Activated CD4-positive, CD25-positive, alpha-beta regulatory T cell treated with anti-CD3 and anti-CD28 coated beads, Interleukin-2, amount 50 U/mL, for 72 hours (primary cell): ENCODE data around the gene NRCAM.

ENCODE experiments used
- DNase-seq: peaks from one replicate; pipeline ENCODE4 v3.0.0; 2021

Gene NRCAM

DNA sequence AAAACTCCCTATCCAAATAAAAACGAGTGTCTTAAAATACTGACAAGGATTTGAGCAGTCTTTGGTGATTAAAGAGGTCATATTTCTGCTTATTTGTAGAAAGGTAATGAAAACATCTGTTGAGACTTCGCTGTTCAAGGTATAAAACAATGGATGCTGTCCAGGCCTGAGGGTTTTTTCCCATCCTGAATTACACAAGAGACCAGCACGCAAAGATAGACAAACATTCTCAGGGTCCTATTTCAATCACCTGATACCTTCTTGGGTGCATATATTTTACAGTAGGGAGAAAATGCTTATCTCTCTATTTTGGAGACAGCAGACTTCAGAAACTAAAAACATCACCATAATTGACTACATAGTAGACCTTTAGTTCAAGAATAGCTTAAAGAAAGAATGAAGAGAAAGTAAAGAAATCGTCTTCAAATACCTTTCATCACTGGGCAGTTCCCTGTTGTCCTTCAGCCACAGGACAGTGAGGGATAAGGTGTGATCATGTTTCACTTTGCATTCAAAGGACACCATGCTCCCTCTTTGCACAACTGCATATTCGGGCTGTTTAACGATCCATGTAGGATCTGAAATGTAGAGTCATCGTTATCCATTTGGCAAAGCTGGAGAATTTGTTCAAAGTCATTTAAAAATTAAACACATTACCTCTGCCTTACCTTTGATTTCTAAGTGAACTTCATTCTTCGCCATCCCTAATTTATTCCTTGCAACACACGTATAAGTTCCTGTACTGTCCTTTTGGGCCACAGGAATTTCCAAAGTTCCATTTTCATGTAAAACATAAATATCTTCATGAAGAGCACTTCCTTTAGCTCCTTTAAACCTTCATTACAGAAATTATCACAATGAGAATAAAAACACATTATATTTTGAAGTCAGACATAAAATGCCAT is 262.4 kb downstream of the NRCAM start:
- no peak for DNase-seq

DNA sequence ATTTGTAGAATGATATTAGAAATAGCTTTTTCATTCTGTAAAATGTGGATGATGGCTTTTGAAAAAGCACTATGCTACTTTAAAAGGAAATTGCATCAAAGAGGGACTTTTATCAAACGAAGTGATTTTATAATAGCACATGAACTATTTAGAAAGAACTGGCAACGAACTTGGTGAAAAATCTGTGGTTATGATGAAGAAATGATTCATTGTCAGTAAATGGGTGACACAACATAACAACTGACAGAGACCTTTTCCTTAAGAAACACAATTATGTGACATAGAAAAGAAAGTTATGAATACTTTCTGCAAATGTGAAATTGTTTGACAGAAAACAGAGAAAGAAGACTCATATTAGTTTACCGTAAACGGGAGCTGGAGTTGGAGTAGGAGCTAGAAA is 265.3 kb downstream of the NRCAM start:
- no peak for DNase-seq

DNA sequence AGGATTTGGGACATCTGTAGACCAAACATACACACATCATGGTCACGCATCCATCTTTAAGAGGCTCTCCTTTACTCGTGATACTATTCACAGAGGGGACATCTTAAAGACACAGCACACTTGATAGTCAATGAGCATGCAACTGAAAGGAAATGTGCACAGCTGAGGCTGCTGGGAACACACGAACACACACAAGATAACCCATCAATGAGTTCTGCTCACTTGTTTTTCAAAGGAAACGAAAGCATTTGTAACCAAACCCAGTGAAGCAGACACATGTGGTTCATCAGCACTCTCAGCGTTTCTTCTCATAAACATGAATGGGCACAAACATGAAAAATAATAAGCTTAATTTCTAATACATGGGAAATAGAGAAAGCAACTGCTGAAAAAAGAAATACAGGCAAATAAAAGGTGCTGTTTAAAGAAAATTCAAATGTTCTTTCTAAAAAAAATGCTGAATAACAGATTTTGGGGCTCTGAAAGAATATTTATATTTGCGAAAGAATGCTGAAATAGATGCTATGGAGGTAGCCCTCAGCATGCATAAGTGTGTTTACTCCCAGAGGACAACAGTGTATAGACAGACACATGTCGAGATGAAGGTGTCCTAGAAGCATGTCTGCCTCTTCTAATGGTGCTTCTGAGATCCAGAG is 266.4 kb downstream of the NRCAM start:
- no peak for DNase-seq

DNA sequence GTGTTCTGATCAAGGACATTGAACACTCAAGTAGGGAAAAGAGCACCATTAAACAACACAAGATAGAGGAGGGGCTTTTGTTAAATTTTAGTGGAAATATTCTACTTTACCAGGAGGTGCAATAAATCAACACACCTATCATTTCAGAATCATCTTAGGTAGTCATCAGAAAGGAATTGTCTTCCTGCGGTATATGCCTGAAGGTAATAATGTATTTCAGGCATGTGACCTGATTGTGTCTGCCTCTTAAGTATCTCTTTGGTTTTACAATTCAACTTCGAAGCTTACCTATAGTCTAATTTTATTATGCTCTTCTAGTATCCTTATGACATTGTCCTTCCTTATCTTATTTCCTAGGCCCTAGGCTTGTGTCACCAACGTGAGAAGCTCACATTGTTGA is 267.5 kb downstream of the NRCAM start:
- no peak for DNase-seq

DNA sequence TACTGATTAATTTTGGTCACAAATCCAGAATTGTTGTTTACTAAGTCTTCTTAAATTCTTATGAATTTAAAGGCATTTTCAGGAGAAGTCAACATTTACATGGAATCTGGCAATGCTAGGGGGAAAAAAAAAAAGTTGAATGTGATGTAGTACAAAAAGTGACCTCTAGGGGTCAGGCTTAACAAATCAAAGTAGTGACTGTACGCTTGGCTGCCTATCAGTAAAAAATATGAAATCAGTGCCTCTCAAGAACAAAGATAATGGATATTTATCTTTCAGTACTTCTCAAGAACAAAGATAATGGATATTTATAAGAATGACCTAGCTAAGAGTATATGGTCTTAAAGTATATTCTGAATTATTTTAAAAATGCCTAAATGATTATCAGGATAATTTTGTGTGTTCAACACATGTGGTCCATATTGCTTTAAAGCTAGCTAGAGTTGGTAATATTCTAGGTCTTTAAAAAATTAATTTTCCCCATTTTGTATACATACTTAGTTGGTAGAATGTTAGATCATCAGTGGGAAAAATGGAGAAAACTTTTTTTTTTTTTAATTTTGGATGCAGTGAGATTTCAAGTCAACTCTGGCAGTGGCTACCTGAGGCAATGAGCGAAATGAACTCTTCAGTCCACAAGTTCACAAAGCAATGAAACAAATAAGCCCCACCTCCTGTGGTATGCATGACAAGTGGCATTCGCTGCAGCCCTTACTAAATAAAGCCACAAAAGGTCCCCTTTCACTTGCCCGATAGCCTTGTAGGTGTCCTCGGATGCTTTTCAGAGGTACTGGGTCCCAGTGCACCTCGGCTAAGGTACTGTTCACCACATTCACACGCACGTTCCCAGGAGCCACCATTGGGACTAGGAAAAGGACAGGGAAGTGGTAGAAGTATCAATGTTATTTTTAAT is 274.9 kb downstream of the NRCAM start:
- no peak for DNase-seq

DNA sequence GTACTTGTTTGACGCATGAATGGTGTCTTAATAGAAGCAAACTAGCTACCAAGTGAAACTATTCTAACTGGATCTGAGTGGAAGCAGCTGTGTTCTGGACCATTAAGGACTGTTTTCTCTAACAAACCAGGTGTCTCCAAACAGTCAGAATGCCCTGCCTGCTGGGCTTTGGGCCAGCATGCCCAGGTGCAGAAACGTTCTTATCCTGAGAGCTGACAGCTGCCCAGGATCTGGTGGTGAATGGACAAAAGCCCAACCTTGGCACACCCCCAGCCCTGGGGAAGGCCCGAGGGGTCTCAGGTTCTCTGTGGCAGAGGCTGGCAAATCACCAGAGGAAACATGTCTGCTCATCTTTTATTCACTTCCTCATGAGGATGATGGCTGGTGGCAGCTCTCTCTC is 277.8 kb downstream of the NRCAM start:
- no peak for DNase-seq

DNA sequence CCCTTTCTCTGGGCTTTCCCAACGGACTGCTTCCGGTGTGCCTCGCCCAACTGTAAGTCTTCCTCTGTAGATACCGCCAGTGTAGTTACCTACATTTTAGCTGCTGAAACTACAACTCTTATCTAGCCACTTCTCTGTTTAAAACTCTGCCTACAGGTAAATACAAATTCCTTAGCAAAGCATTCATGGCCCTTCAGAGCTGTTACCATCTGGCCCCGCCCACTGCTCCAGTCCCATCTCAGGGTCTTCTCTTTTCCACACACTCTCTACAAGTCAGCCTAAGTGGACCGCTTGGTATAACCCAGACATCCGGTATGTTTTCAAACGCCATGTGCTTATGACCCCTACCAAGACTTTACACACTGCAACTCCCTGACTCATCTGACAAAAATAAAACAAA is 285.1 kb downstream of the NRCAM start:
- DNase-seq = no peak

DNA sequence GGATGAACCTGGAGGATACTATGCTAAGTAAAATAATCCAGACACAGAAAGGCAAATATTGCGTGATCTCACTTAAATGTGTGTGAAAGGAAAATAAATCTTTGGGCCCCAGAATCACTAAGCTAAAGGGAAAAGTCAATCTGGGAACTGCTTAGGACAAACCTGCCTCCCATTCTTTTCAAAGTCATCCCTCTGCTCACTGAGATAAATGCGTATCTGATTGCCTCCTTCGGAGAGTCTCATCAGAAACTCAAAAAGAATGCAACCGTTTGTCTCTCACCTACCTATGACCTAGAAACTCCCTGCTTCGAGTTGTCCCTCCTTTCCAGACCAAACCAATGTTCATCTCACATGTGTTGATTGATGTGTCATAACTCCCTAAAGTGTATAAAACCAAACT is 286.0 kb downstream of the NRCAM start:
- DNase-seq = no peak

DNA sequence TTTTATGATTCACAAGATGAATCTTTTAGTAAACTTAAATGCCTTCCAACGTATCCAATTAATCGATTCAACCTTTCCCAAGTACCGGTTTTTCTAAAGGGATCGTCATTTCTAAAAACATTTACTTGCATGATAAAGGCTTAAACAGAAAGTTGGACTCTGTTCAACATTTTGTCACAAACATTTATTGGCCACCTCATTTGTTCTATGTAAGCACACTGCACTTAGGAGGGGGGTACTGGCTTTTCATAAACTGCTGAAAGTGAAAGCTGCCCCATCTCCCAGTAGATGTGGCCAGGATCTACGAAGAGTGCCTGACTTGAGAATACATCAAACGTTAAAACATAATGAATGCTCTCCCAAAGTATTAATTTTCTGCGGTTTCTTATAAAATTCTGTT is 288.8 kb downstream of the NRCAM start:
- no peak for DNase-seq

DNA sequence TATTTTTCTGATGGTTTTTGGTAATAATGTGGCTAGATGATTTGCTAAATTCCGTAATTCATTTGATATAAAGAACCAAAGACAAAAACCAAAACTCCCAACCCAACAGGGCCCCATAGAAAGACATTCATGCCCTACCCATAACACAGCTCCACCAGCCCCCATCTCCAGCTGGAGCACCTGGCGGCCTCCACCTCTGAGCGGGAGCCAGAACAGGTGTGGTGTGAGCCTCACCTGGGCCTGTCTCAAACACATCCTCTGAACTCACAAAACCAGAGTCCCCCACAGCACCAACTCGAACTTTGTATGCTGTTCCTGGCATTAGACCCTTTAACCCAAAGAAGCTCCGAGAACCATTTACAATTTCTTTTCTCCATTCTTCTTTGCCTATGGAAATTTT is 289.5 kb downstream of the NRCAM start:
- DNase-seq = no peak

DNA sequence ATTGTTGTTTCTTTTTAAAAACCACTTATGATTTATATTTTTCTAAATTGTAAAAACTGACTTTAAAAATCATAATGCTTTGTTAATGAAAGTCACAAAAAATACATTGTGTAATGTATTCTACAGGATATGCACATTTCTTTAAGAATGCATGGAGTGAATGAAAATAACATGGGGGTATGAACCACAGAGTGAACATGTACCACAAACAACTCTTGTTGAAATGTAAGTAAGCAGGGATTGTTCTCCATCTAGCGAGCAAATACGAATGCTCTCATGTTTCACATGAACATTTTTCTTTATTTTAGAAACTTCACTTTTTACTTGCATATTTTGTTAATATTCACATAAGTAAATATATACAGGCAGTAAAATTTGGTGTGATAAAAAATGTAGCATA is 290.5 kb downstream of the NRCAM start:
- DNase-seq = no peak

DNA sequence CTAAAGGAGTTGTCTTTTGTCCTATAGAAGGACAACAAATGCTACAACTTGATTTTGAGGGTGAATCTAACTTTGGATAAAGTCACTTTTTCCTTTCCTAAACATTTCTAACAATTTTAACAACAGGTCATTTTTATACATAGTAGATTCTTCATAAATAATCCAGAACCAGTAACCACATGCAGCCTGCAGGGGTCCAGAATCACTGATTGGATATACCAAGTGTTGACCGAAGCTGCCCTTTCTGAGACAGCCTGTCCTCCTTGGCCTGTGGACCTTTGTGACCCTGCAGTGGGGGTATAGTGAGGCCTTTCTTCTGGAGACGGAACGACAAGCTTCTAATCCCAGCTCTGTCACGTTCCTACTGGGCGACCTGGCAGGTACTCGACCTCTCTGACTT is 291.3 kb downstream of the NRCAM start:
- no peak for DNase-seq

DNA sequence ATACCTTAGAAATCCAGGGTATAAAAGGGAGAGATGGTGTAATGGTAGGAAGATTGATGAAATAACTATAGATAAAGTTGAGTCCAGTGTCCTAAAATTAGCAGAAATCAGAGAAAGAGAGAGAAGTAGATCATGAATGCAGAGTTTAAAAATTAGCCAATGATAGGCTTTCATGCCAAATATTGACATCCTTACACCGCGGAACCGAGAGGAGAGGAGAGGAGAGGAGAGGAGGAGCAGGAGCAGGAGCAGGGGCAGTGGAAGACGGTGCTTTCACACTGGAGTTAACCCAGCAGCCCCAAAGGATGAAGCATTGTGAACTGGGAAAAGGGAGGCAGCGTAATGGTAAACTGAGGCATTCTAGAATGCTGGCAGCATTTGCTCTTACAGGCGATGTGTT is 291.9 kb downstream of the NRCAM start:
- DNase-seq = no peak

DNA sequence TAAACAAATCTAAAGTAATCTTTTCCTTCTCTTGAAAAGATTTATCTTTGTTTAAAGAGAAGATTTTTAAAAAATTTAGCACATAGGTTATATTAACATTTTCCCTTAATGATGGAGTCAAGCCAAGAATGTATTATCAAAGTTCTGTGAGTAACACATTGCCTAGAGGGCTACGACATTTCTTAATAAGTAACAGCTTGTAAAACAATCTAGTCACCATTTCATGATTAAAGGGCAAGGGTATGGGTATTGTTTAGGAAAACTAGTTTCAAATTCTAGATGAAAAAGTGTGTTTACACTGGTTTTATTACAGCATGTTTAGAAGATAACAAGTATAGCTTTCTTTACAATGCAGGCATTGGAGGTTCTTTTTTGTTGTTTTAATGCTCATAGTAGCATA is 297.5 kb downstream of the NRCAM start:
- DNase-seq = no peak

DNA sequence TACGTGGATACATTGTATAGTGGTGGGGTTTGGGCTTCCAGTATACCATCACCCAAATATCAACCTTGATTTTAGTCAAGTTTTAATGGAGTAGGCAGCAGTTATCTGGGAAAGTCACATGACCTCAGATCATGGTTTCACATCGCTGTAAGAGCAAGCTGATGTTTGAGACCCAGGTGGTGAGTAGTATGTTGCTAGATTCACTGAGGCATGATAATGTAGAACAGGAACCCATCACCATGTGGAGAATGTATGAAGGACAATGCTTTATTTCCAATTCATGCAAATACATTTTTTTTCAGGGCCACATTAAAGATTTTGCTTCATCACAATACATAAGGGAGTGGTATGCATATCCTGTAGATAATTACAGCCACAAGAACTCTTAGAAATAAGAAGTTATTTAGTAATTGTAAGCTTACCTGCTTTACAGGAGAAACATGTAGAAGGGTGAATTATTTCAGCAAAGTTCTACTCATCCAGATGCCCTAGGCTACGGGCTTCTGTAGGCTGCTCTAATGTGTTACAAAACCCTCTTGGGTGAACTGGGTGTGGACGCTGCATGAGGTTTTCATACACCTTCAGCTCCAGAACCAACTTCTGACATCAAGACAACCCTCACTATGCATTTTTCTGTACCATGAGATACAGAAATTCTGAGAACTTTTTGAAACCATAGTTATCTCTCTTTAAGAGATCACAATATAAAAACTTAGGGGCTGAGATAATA is 298.5 kb downstream of the NRCAM start:
- no peak for DNase-seq

DNA sequence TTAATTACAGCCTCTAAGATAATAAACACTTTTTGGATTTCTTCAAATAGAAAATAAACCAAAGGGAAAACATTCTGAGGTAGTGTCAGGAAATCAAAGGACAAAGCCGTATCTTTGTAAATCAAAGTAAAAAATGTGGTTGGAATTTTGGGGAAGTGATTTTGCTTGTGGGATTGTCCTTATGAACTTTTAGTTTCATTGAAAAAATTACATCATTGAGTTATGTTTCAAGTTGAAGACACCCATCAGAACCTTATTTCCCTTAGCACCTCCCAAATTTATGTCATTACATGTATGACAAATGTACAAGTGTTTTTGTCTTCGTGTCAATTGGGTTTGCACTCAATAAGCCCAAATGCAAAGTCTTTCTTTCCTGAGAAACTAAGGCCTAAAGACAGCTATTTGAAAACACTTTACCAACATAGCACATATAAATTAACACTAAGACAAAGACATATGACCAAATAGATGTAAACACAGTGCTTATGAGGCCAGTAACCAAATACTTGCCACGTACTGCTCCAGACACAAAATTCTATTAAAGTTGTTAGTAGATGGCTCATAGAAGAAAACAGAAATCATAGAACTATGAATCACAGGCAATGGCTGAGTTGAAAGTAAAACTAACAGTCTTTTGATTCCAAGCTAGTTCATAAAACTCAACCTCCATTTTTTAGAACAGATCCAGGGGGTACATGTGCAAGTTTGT is 299.2 kb downstream of the NRCAM start:
- no peak for DNase-seq

DNA sequence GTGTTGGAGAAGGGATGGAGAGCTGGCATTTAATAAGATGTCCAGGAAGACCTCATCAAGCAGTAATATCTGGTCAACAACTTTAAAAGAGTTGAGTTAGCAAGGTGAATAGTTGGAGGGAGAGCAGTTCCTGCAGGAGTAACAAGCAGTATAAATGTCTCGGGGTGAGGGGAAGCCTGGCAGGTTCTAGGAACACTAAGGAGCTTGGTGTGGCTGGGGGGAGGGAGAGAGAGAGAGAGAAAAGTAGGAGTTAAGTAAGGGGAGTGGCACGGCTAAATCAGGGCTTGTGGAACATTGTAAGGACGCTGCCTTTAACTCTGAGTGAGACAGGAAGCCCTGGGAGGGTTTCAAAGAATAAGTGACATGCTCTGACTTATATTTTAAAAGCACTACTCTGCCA is 304.0 kb downstream of the NRCAM start:
- DNase-seq = no peak

DNA sequence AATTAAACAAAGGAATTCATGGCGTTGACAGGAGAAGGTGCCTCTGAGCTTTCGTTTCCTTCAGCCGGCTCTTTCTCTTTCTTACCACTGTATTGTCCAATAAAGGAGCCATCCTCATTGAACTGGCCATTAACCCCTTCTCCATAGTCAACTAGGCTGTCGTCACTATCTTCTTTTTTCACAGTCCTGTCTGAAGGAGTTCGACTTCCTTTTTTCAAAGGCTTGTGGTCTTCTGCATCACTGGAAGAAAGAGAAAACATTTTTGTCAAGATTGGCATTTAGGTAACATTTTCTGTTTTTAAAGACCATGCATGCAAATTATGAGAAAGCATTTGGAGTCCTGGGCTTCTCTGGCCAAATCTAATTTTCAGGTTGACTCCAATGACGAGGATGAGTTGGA is 306.3 kb downstream of the NRCAM start:
- no peak for DNase-seq

DNA sequence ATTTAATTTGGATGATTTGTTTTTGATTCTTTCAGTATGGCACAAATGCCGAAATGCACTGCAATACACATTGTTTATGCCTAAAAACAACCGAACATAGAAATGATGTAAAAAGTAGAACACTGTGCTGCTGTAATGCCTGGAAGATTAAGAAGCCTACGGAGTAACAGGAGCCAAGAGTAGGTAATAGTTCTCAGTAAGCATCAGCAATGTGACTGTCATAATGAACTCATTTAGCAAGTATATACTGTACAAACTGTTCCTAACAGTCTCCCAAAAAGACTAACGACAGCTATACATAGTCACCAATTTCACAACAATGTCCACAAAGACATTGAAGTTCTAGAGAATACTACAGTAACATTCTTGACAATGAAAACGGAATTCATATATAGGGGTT is 307.1 kb downstream of the NRCAM start:
- no peak for DNase-seq

DNA sequence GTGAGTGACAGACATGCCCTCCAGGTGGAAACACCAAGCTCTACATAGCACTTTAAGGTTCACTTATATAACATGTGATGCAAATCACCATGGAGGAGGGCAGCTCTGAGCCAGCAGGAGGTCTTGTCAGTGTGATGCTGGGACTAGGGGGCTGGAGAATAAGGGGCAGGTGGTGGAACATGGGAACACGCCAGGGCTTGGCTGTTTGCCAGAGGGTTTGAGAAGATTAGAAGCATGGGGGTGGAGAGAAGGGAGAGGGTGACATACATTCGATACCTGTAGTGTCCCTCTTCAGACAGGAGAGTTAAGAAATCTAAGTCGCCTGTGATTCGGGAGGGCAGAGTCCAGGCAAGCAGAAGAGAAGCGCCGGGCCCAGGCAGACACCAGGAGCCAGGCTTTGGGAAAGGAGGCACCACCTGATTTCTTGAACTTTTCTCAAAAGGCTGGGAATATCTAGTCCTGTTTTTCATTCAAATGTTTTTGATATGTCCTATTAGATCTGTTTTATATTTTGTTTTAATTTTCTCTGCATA is 309.1 kb downstream of the NRCAM start:
- DNase-seq = no peak

DNA sequence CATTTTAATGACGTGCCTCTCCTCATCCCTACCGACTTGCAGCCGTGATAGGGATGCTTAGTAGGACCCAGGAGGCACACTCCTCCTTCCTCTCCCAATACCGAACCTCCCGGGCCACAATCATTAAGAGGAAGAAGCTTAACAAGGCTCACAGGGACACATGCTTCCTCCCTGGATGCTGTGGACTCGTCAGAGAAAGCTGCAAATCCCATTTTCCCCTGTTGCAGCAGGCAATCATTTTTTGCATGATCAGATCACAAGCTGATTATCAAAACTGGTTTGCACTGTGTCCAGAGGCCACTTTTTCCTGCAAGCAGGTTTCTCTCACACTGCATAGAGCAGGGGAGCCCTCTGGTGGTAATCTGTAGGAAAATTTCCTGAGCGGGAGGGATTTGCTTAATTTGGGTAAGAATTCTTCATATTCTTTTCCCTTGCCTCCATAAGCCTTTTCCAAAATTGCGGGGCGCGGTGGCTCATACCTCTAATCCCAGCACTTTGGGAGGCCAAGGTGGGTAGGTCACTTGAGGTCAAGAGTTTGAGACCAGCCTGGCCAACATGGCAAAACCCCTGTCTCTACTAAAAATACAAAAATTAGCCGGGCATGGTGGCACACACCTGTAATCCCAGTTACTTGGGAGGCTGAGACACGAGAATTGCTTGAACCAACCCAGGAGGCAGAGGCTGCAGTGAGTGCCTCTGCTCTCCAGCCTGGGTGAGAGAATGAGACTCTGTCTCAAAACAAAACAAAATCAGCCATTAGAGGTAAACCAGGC is 310.0 kb downstream of the NRCAM start:
- DNase-seq = no peak
